ENCODE measurements around the gene NOL6.

GRCh38 chr9:33469891-33470290, 3.8 kb downstream of the NOL6 start:
- TF ChIP-seq POLR2AphosphoS5 (IDR thresholded peaks at IDR 0.05) (no peak), POLR2A (IDR thresholded peaks at IDR 0.05) (no peak)
- TF ChIP-seq, protein P1, sequence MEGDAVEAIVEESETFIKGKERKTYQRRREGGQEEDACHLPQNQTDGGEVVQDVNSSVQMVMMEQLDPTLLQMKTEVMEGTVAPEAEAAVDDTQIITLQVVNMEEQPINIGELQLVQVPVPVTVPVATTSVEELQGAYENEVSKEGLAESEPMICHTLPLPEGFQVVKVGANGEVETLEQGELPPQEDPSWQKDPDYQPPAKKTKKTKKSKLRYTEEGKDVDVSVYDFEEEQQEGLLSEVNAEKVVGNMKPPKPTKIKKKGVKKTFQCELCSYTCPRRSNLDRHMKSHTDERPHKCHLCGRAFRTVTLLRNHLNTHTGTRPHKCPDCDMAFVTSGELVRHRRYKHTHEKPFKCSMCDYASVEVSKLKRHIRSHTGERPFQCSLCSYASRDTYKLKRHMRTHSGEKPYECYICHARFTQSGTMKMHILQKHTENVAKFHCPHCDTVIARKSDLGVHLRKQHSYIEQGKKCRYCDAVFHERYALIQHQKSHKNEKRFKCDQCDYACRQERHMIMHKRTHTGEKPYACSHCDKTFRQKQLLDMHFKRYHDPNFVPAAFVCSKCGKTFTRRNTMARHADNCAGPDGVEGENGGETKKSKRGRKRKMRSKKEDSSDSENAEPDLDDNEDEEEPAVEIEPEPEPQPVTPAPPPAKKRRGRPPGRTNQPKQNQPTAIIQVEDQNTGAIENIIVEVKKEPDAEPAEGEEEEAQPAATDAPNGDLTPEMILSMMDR (IDR thresholded peaks at IDR 0.05 in 8 of 11, conservative IDR thresholded peaks at IDR 0.05 in 3 of 11), result no peak
